GM21423 (cell line): ENCODE measurements around the gene SEZ6.

Source experiments
- ATAC-seq: cut with Tn5 transposase; IDR thresholded peaks from one replicate; pipeline ENCODE4 v1.9.1; 2021; ENCODE audit warnings: mild to moderate bottlenecking, moderate library complexity; ENCODE audit not compliant: unreplicated experiment

The SEZ6 gene

GRCh38 chr17:29005936-29006511 is at the start of gene SEZ6:
TSS of gene SEZ6 (minus strand) at chr17:29006033. CDS start at chr17:29005869, 164 bp downstream.
- no peak for ATAC-seq

- ATAC-seq: no peak
Observed at GRCh38 chr17:29054835-29055234, 49.0 kb upstream of the SEZ6 start.

- ATAC-seq: no peak
Observed at GRCh38 chr17:29051731-29052130, 45.9 kb upstream of the SEZ6 start.

- no peak for ATAC-seq
Observed at GRCh38 chr17:29051194-29051593, 45.4 kb upstream of the SEZ6 start.

- no peak for ATAC-seq
Observed at GRCh38 chr17:29050176-29050575, 44.3 kb upstream of the SEZ6 start.

- no peak for ATAC-seq
Observed at GRCh38 chr17:29049541-29050145, 43.8 kb upstream of the SEZ6 start.

GRCh38 chr17:29048440-29049368 is 42.9 kb upstream of the SEZ6 start:
- no peak for ATAC-seq

GRCh38 chr17:29046473-29046839 is 40.6 kb upstream of the SEZ6 start:
- ATAC-seq: no peak

- ATAC-seq: no peak
Observed at GRCh38 chr17:29045734-29046472, 40.1 kb upstream of the SEZ6 start.

GRCh38 chr17:29045026-29045425 is 39.2 kb upstream of the SEZ6 start:
- no peak for ATAC-seq

GRCh38 chr17:29043539-29044145 is 37.8 kb upstream of the SEZ6 start:
- ATAC-seq: no peak

GRCh38 chr17:29042679-29043538 is 37.1 kb upstream of the SEZ6 start, which contains the start of gene PIPOX:
TSS of gene PIPOX (plus strand) at chr17:29043141. CDS start at chr17:29043226, 85 bp downstream.
- ATAC-seq: no peak

- ATAC-seq: no peak
Observed at GRCh38 chr17:29042026-29042678, 36.3 kb upstream of the SEZ6 start.

GRCh38 chr17:29041571-29041970 is 35.7 kb upstream of the SEZ6 start:
- no peak for ATAC-seq

- ATAC-seq: no peak
Observed at GRCh38 chr17:29041091-29041490, 35.3 kb upstream of the SEZ6 start.

- no peak for ATAC-seq
Observed at GRCh38 chr17:29039764-29040598, 34.1 kb upstream of the SEZ6 start.

GRCh38 chr17:29038085-29038795 is 32.4 kb upstream of the SEZ6 start:
- ATAC-seq: no peak

GRCh38 chr17:29037739-29038084 is 31.9 kb upstream of the SEZ6 start:
- no peak for ATAC-seq
